ENCODE results near the gene RIC8B. TPM values are rescaled to one million over a fixed set of nuclear protein-coding genes. Genes with fewer than 3 reads are reported as not detected.

Gene RIC8B
- total and polyA plus RNA-seq, 2 donors = 5.8 to 10.2 TPM

DNA sequence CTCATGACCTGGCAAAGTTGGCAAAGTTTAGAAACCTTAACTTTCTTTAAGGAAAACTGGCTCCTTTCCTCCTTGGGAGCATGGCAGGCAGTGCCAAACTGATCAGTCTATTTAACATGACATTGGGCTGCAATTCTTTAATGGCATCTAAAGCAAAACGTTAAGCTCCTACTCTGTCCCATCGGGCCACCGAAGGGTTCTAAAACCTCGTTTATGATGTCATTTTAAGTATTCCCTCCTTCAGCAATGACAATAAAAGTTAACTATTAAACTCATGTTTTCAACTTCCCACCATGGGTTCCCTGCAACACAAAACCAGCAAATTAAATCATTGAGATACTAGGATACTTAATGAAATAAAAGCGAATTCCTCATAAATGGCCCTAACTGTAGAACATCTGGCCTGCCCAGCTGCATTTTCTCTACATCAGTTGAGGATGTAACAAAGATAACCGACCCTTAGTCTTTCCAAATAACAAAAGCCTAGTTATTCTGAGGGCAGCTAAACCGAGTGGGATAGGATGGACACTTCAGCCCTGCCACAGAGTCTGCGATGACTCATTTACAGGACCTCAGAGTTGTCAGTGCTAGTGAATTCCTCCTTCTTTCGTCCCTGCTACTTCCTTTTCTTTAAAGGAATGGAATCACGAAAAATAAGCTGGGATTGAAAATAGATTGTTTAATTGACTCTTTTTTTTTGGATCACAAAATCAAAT, 34.5 kb upstream of the RIC8B start:
- 90% methylated on average over 10 of the region's 10 CpGs for WGBS
- no peak for DNase-seq (ENCODE audit: low read depth in 6 of 9, low spot score in 9 of 9)
- Histone ChIP-seq H3K4me1 (ENCODE audit: control insufficient read depth in 2 of 2, insufficient read depth in 2 of 2, low read length in 2 of 2) (no peaks in the 10 kb centered on the region), H3K4me3 (ENCODE audit: low read length in 2 of 2) (no peak overlapping the region), H3K27me3 (ENCODE audit: control insufficient read depth in 2 of 2, insufficient read depth in 1 of 2, low read length in 1 of 2) (peaks cover 0 to 4% of the 10 kb centered on the region in 2 donors), H3K36me3 (ENCODE audit: control insufficient read depth in 2 of 2, insufficient read depth in 2 of 2, low read length in 1 of 2) (no peaks in the 10 kb centered on the region), H3K27ac (ENCODE audit: low read depth in 1 of 2, low read length in 1 of 2) (no peak overlapping the region), H3K9me3 (ENCODE audit: control insufficient read depth in 2 of 2, insufficient read depth in 1 of 2, low read length in 1 of 2) (no peaks in the 10 kb centered on the region)

DNA sequence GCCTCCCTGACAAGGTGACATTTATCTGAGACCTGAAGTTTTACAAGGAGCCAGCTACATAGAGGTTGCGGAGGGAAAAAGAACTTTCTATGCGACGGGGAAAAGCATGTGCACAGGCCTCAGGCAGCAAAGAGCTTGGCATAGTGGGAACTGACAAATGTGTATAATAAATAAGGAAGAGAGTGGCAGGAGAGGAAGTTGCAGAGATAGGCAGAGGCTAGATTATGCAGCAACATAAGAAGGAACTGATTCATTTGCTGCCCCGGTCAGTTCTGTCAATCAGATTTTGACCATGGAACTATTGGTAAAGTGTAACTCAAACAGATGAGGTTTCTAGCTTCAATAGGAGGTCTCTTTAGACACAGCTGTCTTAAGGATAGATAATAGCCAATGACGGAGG, 33.7 kb upstream of the RIC8B start:
- H3K27me3 ChIP-seq (ENCODE audit: control insufficient read depth in 2 of 2, insufficient read depth in 1 of 2, low read length in 1 of 2) = peaks cover 0 to 4% of the 10 kb centered on the region in 2 donors
- H3K4me3 ChIP-seq (ENCODE audit: low read length in 2 of 2) = no peak overlapping the region
- no peak for DNase-seq (ENCODE audit: low read depth in 6 of 9, low spot score in 9 of 9)
- H3K36me3 ChIP-seq (ENCODE audit: control insufficient read depth in 2 of 2, insufficient read depth in 2 of 2, low read length in 1 of 2) = no peaks in the 10 kb centered on the region
- H3K27ac ChIP-seq (ENCODE audit: low read depth in 1 of 2, low read length in 1 of 2) = no peak overlapping the region
- no peaks in the 10 kb centered on the region for H3K4me1 ChIP-seq (ENCODE audit: control insufficient read depth in 2 of 2, insufficient read depth in 2 of 2, low read length in 2 of 2)
- WGBS = 67% methylated on average over 5 of the region's 5 CpGs
- no peaks in the 10 kb centered on the region for H3K9me3 ChIP-seq (ENCODE audit: control insufficient read depth in 2 of 2, insufficient read depth in 1 of 2, low read length in 1 of 2)

DNA sequence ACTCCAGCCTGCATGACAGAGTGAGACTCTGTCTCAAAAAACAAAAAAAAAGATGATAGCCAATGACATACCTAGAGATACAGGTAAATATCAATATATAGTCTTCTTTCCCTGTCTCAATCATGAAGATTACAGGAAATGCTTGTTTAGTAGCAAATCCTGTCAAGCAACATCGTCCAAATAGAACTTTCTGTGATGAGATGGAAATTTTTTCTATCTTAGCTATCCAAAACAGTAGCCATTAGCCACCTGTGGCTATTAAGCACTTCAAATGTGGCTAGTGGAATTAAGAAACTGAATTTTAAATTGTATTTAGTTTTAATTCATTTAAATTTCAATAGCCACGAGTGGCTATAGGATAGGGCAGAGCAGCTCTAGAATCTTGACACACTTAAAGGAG, 33.2 kb upstream of the RIC8B start:
- H3K27ac ChIP-seq (ENCODE audit: low read depth in 1 of 2, low read length in 1 of 2) = no peak overlapping the region
- DNase-seq (ENCODE audit: low read depth in 6 of 9, low spot score in 9 of 9) = no peak
- H3K9me3 ChIP-seq (ENCODE audit: control insufficient read depth in 2 of 2, insufficient read depth in 1 of 2, low read length in 1 of 2) = no peaks in the 10 kb centered on the region
- no peaks in the 10 kb centered on the region for H3K4me1 ChIP-seq (ENCODE audit: control insufficient read depth in 2 of 2, insufficient read depth in 2 of 2, low read length in 2 of 2)
- no peaks in the 10 kb centered on the region for H3K36me3 ChIP-seq (ENCODE audit: control insufficient read depth in 2 of 2, insufficient read depth in 2 of 2, low read length in 1 of 2)
- no peak overlapping the region for H3K4me3 ChIP-seq (ENCODE audit: low read length in 2 of 2)
- WGBS = 92% methylated on average over 2 of the region's 2 CpGs
- H3K27me3 ChIP-seq (ENCODE audit: control insufficient read depth in 2 of 2, insufficient read depth in 1 of 2, low read length in 1 of 2) = peaks cover 0 to 4% of the 10 kb centered on the region in 2 donors

DNA sequence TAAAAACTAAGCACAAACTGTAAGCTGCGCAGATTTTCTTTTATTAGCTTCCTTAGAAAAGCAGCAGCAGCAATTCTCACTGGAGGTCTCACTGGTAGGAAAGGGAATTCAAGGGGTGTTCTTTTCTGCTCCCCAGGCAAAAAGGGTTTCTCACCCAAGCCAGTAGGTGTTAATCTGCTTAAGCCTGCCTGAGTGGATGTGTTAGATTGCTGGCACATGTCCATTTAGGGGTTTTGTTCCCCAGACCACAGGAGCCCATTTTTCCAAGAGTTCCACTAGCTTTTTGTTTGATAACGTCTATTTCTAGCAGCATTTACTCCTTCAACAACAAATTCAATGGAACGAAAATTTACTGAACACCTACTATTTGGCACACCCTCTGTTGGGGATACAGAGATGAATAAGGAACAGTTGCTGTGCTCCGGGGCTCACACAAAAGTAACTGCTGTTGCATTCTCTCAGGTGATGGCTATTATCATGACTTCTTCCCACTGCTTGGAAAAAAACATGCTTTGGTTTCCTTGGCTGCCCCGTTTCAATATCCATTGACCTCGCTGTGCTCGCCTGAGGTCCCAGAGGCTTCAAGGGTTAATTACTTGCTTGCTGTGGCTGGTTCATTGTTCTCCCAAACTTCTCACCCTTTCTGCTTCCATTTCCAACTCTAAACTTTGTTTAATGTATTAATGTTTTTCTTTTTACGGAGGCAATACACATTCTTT, 31.1 kb upstream of the RIC8B start:
- H3K27ac ChIP-seq (ENCODE audit: low read depth in 1 of 2, low read length in 1 of 2) = no peak overlapping the region
- peaks cover 0 to 4% of the 10 kb centered on the region in 2 donors for H3K27me3 ChIP-seq (ENCODE audit: control insufficient read depth in 2 of 2, insufficient read depth in 1 of 2, low read length in 1 of 2)
- H3K4me3 ChIP-seq (ENCODE audit: low read length in 2 of 2) = no peak overlapping the region
- 71% methylated on average over 8 of the region's 8 CpGs for WGBS
- no peaks in the 10 kb centered on the region for H3K36me3 ChIP-seq (ENCODE audit: control insufficient read depth in 2 of 2, insufficient read depth in 2 of 2, low read length in 1 of 2)
- no peak for DNase-seq (ENCODE audit: low read depth in 6 of 9, low spot score in 9 of 9)
- no peaks in the 10 kb centered on the region for H3K9me3 ChIP-seq (ENCODE audit: control insufficient read depth in 2 of 2, insufficient read depth in 1 of 2, low read length in 1 of 2)
- H3K4me1 ChIP-seq (ENCODE audit: control insufficient read depth in 2 of 2, insufficient read depth in 2 of 2, low read length in 2 of 2) = peaks cover 5 to 15% of the 10 kb centered on the region in 2 donors

DNA sequence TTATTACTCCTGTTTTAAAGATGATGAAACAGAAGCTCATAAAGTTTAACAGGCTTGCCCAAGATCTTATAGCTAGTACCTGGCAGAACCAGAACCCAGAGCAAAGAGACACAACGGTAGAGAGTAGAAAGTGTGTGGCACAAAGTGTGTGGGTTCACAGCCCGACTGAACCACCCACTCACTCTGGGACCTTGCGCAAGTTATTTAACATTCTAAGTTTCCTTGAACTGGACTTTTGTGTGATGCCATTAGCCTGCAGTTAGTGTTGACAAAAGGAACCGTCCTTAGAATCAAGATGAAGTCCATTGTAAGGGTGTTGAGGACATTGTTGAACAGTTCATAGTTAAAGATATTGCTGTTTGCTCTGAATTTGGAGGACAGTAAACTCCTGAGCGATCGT, 29.9 kb upstream of the RIC8B start:
- WGBS = 89% methylated on average over 6 of the region's 6 CpGs
- no peak overlapping the region for H3K4me3 ChIP-seq (ENCODE audit: low read length in 2 of 2)
- no peaks in the 10 kb centered on the region for H3K36me3 ChIP-seq (ENCODE audit: control insufficient read depth in 2 of 2, insufficient read depth in 2 of 2, low read length in 1 of 2)
- no peak overlapping the region for H3K27ac ChIP-seq (ENCODE audit: low read depth in 1 of 2, low read length in 1 of 2)
- H3K27me3 ChIP-seq (ENCODE audit: control insufficient read depth in 2 of 2, insufficient read depth in 1 of 2, low read length in 1 of 2) = peaks cover 0 to 4% of the 10 kb centered on the region in 2 donors
- peaks cover 7 to 19% of the 10 kb centered on the region in 2 donors for H3K4me1 ChIP-seq (ENCODE audit: control insufficient read depth in 2 of 2, insufficient read depth in 2 of 2, low read length in 2 of 2)
- DNase-seq (ENCODE audit: low read depth in 6 of 9, low spot score in 9 of 9) = no peak
- no peaks in the 10 kb centered on the region for H3K9me3 ChIP-seq (ENCODE audit: control insufficient read depth in 2 of 2, insufficient read depth in 1 of 2, low read length in 1 of 2)

DNA sequence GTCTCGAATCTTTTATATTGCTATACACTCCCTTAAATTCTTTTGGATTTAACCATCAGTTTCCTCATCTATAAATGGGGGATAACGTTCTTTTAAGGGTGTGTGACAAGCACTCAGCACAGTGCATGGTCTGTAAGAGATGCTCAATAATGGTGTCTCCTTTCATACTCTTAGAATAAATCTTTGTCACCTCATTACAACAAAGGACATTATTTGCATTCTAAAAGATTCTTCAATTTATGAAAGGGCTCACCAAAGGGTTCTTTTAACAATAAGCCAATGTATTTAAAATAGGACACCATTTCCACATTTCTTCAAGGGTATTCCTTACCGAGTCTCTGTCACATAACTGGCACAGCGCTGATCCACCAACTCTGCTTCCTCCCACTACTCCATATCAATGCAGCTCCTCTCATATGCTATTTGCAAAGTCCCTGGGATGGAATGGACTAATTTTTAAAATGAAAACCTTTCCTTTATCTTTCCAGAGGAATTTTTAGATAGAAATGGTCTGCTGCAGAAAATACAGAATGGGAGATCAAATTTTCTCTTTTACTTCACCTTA, 29.2 kb upstream of the RIC8B start:
- DNase-seq (ENCODE audit: low read depth in 6 of 9, low spot score in 9 of 9) = no peak
- Histone ChIP-seq H3K9me3 (ENCODE audit: control insufficient read depth in 2 of 2, insufficient read depth in 1 of 2, low read length in 1 of 2) (no peaks in the 10 kb centered on the region), H3K4me3 (ENCODE audit: low read length in 2 of 2) (no peak overlapping the region), H3K36me3 (ENCODE audit: control insufficient read depth in 2 of 2, insufficient read depth in 2 of 2, low read length in 1 of 2) (no peaks in the 10 kb centered on the region), H3K4me1 (ENCODE audit: control insufficient read depth in 2 of 2, insufficient read depth in 2 of 2, low read length in 2 of 2) (peaks cover 7 to 19% of the 10 kb centered on the region in 2 donors), H3K27me3 (ENCODE audit: control insufficient read depth in 2 of 2, insufficient read depth in 1 of 2, low read length in 1 of 2) (peaks cover 0 to 2% of the 10 kb centered on the region in 2 donors), H3K27ac (ENCODE audit: low read depth in 1 of 2, low read length in 1 of 2) (no peak overlapping the region)
- 90% methylated on average over 4 of the region's 4 CpGs for WGBS

DNA sequence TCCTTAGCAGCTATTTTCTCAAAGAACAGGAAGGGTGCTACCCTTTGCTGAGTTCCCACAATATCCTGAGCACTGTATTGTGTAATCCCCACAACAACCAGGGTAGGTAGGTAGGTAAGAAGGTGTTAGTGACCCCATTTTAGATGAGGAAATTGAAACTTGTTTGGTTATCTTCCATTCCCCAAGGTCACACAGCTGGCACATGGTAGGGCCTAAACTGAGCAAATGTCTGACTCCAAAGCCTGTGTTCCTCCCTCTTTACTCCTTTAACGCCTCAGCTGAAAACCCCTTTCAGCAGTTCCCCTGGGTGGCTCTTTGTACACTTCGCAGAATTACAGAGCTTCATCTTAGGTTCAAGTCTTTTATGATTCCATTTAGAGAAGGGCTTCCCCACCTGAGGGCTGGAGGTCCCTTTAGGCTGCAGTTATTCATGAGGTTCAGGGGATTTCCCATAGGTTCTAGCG, 26.5 kb upstream of the RIC8B start:
- Histone ChIP-seq H3K36me3 (ENCODE audit: control insufficient read depth in 2 of 2, insufficient read depth in 2 of 2, low read length in 1 of 2) (no peaks in the 10 kb centered on the region), H3K9me3 (ENCODE audit: control insufficient read depth in 2 of 2, insufficient read depth in 1 of 2, low read length in 1 of 2) (peaks cover 0 to 9% of the 10 kb centered on the region in 2 donors), H3K27me3 (ENCODE audit: control insufficient read depth in 2 of 2, insufficient read depth in 1 of 2, low read length in 1 of 2) (peaks cover 0 to 2% of the 10 kb centered on the region in 2 donors), H3K4me1 (ENCODE audit: control insufficient read depth in 2 of 2, insufficient read depth in 2 of 2, low read length in 2 of 2) (peaks cover 7 to 24% of the 10 kb centered on the region in 2 donors), H3K4me3 (ENCODE audit: low read length in 2 of 2) (no peak overlapping the region), H3K27ac (ENCODE audit: low read depth in 1 of 2, low read length in 1 of 2) (peak overlapping the region; percentile 65 to 78)
- 71% methylated on average over 3 of the region's 3 CpGs for WGBS
- DNase-seq (ENCODE audit: low read depth in 6 of 9, low spot score in 9 of 9) = peak in 6 of 9 donors; percentile 56 to 84 (median 56)

DNA sequence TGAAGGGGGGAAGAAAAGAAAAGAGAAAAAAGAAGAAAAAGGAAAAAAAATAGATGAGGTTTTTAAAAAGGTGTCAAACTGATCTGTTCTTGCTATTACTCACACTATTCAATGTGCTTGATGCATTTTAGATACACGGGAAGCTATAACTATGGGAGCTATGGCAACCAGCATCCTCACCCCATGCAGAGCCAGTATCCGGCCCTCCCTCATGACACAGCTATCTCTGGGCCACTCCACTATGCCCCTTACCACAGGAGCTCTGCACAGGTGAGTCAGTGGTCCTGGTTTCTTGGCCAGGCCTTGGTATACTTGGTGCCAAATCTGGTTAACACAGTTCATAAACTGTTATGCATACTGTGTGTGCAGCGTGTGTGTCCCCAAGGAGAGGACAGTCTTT, 24.0 kb upstream of the RIC8B start:
- Histone ChIP-seq H3K36me3 (ENCODE audit: control insufficient read depth in 2 of 2, insufficient read depth in 2 of 2, low read length in 1 of 2) (no peaks in the 10 kb centered on the region), H3K4me3 (ENCODE audit: low read length in 2 of 2) (no peak overlapping the region), H3K4me1 (ENCODE audit: control insufficient read depth in 2 of 2, insufficient read depth in 2 of 2, low read length in 2 of 2) (peaks cover 11 to 41% of the 10 kb centered on the region in 2 donors), H3K27me3 (ENCODE audit: control insufficient read depth in 2 of 2, insufficient read depth in 1 of 2, low read length in 1 of 2) (no peaks in the 10 kb centered on the region), H3K27ac (ENCODE audit: low read depth in 1 of 2, low read length in 1 of 2) (no peak overlapping the region), H3K9me3 (ENCODE audit: control insufficient read depth in 2 of 2, insufficient read depth in 1 of 2, low read length in 1 of 2) (peaks cover 0 to 9% of the 10 kb centered on the region in 2 donors)
- 98% methylated on average over 3 of the region's 3 CpGs for WGBS
- DNase-seq (ENCODE audit: low read depth in 6 of 9, low spot score in 9 of 9) = no peak

DNA sequence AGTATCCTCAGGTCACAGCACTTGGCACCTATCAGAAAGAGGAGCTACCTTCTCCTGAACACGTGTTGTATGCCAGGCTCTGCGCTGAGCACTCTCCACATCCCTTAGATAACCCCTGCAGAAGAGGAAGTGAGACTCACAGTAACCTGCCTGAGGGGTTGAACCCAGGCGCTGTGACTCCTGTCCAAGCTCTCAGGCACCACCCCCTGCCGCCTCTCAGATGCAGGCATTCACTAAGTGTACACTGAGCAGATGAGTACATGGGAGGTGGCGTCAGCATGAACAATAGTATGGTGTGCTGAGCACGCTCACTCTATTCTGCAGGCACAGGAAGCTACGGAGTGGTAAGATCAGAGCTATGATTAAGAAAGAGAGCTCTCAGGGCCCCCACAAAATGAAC, 21.0 kb upstream of the RIC8B start:
- Histone ChIP-seq H3K27ac (ENCODE audit: low read depth in 1 of 2, low read length in 1 of 2) (peak overlapping the region; percentile 47 to 81), H3K4me1 (ENCODE audit: control insufficient read depth in 2 of 2, insufficient read depth in 2 of 2, low read length in 2 of 2) (peaks cover 5 to 28% of the 10 kb centered on the region in 2 donors), H3K4me3 (ENCODE audit: low read length in 2 of 2) (no peak overlapping the region), H3K36me3 (ENCODE audit: control insufficient read depth in 2 of 2, insufficient read depth in 2 of 2, low read length in 1 of 2) (no peaks in the 10 kb centered on the region), H3K9me3 (ENCODE audit: control insufficient read depth in 2 of 2, insufficient read depth in 1 of 2, low read length in 1 of 2) (peaks cover 0 to 9% of the 10 kb centered on the region in 2 donors), H3K27me3 (ENCODE audit: control insufficient read depth in 2 of 2, insufficient read depth in 1 of 2, low read length in 1 of 2) (no peaks in the 10 kb centered on the region)
- DNase-seq (ENCODE audit: low read depth in 6 of 9, low spot score in 9 of 9) = peak in 6 of 9 donors; percentile 34 to 86 (median 66)
- 74% methylated on average over 7 of the region's 7 CpGs for WGBS

Data from thymus (tissue), 11 donors.